A673 (cell line): ENCODE measurements around the gene OR52N4.

Experiments
- CTCF ChIP-seq: fragments of 300-800, 200-600 bp; sonication (generic); conservative IDR thresholded peaks from 2 replicates; pipeline ENCODE4 v1.5.1; 2017; ENCODE audit warnings: low read depth, mild to moderate bottlenecking, antibody characterized with exemption, low read length, moderate library complexity, mixed read lengths
- EZH2 ChIP-seq: fragments of 200-600 bp; sonication (generic); IDR thresholded peaks from 2 replicates; pipeline ENCODE4 v1.6.1; 2017; ENCODE audit warnings: borderline replicate concordance, low read depth, mild to moderate bottlenecking, mixed read lengths, antibody characterized with exemption, low read length; ENCODE audit not compliant: poor library complexity, severe bottlenecking

DNA sequence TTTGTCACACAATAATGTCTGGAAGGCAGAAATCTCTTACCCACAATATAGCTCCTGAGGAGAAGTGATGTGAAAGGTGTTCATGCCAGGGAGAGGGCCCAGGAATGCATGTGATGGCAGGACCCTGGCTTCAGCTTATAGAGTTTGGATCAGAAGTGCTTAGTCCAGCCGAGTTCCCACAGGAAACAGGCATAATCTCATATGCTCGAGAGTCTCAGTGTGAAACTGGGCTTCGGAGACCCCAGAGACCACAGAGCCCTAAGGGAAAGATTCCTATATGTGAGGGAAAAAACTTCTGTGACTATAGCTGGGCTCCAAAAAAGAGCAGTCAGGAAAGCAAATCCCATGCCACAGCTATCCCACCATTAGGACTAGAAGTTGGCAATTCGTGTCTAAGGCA is 29.2 kb downstream of the OR52N4 start, which contains the start of gene OR52N5:
- TF ChIP-seq CTCF = no peak
- TF ChIP-seq EZH2 = no peak
